ENCODE results near the gene GPRC5B. TPM values are rescaled to one million over a fixed set of nuclear protein-coding genes. Genes with fewer than 3 reads are reported as not detected.

The GPRC5B gene
- total and polyA plus RNA-seq, 2 donors (not counting 3 experiments of a cell fraction or from before 2014, with no cell fraction given), result 42.3 TPM

DNA sequence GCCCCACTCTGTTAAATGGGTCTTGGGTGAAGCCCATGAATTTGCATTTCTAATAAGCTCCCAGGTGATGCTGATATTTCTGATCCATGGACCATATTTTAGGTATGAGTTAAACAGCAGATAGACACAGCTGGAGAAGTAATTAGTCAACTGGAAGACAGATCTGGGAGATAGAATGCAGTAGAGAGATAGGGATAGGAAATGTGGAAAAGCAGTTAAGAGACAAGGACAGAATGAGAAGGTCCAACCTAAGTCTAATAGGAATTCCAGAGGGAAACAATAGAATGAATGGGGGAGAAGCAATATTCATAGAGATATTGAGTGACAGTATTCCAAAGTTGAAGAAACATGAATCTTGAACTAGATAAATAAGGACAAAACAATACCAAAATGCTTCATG lies 71.7 kb downstream of the GPRC5B start:
- dilution Hi-C loops (cut with MboI; ENCODE audit: extremely low pct_ligation_motif_present, low sequenced_read_pairs), result no loop called here
- ChIA-PET POLR2A (no interaction called here), CTCF (no interaction called here)
- H3K9me1 ChIP-seq (replicated peaks; ENCODE audit: control insufficient read depth, extremely low read depth, insufficient read depth, low read length), result no peaks in the 10 kb centered on the region
- H3K27me3 ChIP-seq (ENCODE audit: control insufficient read depth in 2 of 2, insufficient read depth in 2 of 2, low read length in 2 of 2), result no peaks in the 10 kb centered on the region
- no peak overlapping the region for H3K4me3 ChIP-seq (replicated peaks in 1 of 3; ENCODE audit: insufficient read depth in 1 of 3, low read depth in 1 of 3, low read length in 3 of 3)
- H3K9ac ChIP-seq (replicated peaks; ENCODE audit: extremely low read depth, insufficient read depth, low read length), result no peak overlapping the region
- intact Hi-C loops (cut with micrococcal nuclease), result no loop called here
- no TSS peak for BruUV-seq (replicated peaks)
- DNase-seq (ENCODE audit: low read depth, low spot score) (no peak), FAIRE-seq (no peak)
- no peaks in the 10 kb centered on the region for H4K20me1 ChIP-seq (replicated peaks; ENCODE audit: control insufficient read depth, extremely low read depth, insufficient read depth, low read length)
- no peak overlapping the region for H2AFZ ChIP-seq (ENCODE audit: low read depth, low read length)
- H3K27ac ChIP-seq (ENCODE audit: insufficient read depth, low read depth, low read length), result no peak overlapping the region
- H3K9me3 ChIP-seq (replicated peaks; ENCODE audit: control insufficient read depth, insufficient read depth, low read length), result no peaks in the 10 kb centered on the region
- H3K4me1 ChIP-seq (ENCODE audit: control insufficient read depth, extremely low read depth, insufficient read depth, low read length), result peaks cover 12% of the 10 kb centered on the region
- H3K4me2 ChIP-seq (ENCODE audit: insufficient read depth, low read length), result no peak overlapping the region
- TF ChIP-seq MYC (IDR thresholded peaks at IDR 0.05; ENCODE audit: low read depth, low read length) (no peak), JUN (IDR thresholded peaks at IDR 0.05; ENCODE audit: borderline replicate concordance, insufficient read depth, insufficient read length, low read depth) (no peak), GATA2 (IDR thresholded peaks at IDR 0.05; ENCODE audit: insufficient read depth, insufficient read length, low read depth, low read length) (no peak), EZH2 (IDR thresholded peaks at IDR 0.05; ENCODE audit: borderline replicate concordance, low read depth, low read length, severe bottlenecking) (no peak), POLR2A (IDR thresholded peaks at IDR 0.05; ENCODE audit: low read depth, low read length) (no peak), POLR2AphosphoS5 (IDR thresholded peaks at IDR 0.05; ENCODE audit: insufficient read depth, low read depth, low read length) (no peak), FOS (IDR thresholded peaks at IDR 0.05; ENCODE audit: borderline replicate concordance, insufficient read depth, low read length) (no peak)
- TF ChIP-seq, protein P1, sequence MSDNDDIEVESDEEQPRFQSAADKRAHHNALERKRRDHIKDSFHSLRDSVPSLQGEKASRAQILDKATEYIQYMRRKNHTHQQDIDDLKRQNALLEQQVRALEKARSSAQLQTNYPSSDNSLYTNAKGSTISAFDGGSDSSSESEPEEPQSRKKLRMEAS (IDR thresholded peaks at IDR 0.05; ENCODE audit: insufficient read depth, insufficient read length), result no peak
- TF ChIP-seq, protein P2, sequence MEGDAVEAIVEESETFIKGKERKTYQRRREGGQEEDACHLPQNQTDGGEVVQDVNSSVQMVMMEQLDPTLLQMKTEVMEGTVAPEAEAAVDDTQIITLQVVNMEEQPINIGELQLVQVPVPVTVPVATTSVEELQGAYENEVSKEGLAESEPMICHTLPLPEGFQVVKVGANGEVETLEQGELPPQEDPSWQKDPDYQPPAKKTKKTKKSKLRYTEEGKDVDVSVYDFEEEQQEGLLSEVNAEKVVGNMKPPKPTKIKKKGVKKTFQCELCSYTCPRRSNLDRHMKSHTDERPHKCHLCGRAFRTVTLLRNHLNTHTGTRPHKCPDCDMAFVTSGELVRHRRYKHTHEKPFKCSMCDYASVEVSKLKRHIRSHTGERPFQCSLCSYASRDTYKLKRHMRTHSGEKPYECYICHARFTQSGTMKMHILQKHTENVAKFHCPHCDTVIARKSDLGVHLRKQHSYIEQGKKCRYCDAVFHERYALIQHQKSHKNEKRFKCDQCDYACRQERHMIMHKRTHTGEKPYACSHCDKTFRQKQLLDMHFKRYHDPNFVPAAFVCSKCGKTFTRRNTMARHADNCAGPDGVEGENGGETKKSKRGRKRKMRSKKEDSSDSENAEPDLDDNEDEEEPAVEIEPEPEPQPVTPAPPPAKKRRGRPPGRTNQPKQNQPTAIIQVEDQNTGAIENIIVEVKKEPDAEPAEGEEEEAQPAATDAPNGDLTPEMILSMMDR (IDR thresholded peaks at IDR 0.05; ENCODE audit: extremely low read depth in 1 of 2, insufficient read depth in 1 of 2, low read depth in 1 of 2, low read length in 2 of 2), result no peak
- H3K36me3 ChIP-seq (ENCODE audit: control insufficient read depth in 2 of 2, extremely low read depth in 1 of 2, insufficient read depth in 2 of 2, low read length in 2 of 2), result no peaks in the 10 kb centered on the region
- no peaks in the 10 kb centered on the region for H3K79me2 ChIP-seq (ENCODE audit: control insufficient read depth, insufficient read depth, low read length)

Data from endothelial cell of umbilical vein (primary cell).